Measurements from ENCODE around the gene ARHGAP15.

Gene ARHGAP15

GRCh38 chr2:143629340-143629739 is 500.1 kb downstream of the ARHGAP15 start:
- DNase-seq (ENCODE audit: low read depth): no peak

GRCh38 chr2:143632751-143633374 is 503.6 kb downstream of the ARHGAP15 start:
- no peak for DNase-seq (ENCODE audit: low read depth)

GRCh38 chr2:143633419-143633818 is 504.2 kb downstream of the ARHGAP15 start:
- no peak for DNase-seq (ENCODE audit: low read depth)

GRCh38 chr2:143635302-143635701 is 506.1 kb downstream of the ARHGAP15 start:
- no peak for DNase-seq (ENCODE audit: low read depth)

- no peak for DNase-seq (ENCODE audit: low read depth)
Observed at GRCh38 chr2:143635936-143636335, 506.7 kb downstream of the ARHGAP15 start.

GRCh38 chr2:143640826-143641225 is 511.6 kb downstream of the ARHGAP15 start:
- DNase-seq (ENCODE audit: low read depth): no peak

- no peak for DNase-seq (ENCODE audit: low read depth)
Observed at GRCh38 chr2:143645921-143646645, 516.9 kb downstream of the ARHGAP15 start.

- DNase-seq (ENCODE audit: low read depth): no peak
Observed at GRCh38 chr2:143649226-143649740, 520.1 kb downstream of the ARHGAP15 start.

- no peak for DNase-seq (ENCODE audit: low read depth)
Observed at GRCh38 chr2:143652692-143653091, 523.5 kb downstream of the ARHGAP15 start.

- DNase-seq (ENCODE audit: low read depth): no peak
Observed at GRCh38 chr2:143668234-143668633, 539.0 kb downstream of the ARHGAP15 start.

- no peak for DNase-seq (ENCODE audit: low read depth)
Observed at GRCh38 chr2:143674051-143674450, 544.8 kb downstream of the ARHGAP15 start.

- DNase-seq (ENCODE audit: low read depth): no peak
Observed at GRCh38 chr2:143675021-143675420, 545.8 kb downstream of the ARHGAP15 start.

- no peak for DNase-seq (ENCODE audit: low read depth)
Observed at GRCh38 chr2:143679617-143680016, 550.4 kb downstream of the ARHGAP15 start.

GRCh38 chr2:143680885-143681405 is 551.7 kb downstream of the ARHGAP15 start:
- no peak for DNase-seq (ENCODE audit: low read depth)

- DNase-seq (ENCODE audit: low read depth): no peak
Observed at GRCh38 chr2:143682436-143683055, 553.3 kb downstream of the ARHGAP15 start.

- no peak for DNase-seq (ENCODE audit: low read depth)
Observed at GRCh38 chr2:143683977-143684376, 554.8 kb downstream of the ARHGAP15 start.

- no peak for DNase-seq (ENCODE audit: low read depth)
Observed at GRCh38 chr2:143684551-143685320, 555.5 kb downstream of the ARHGAP15 start.

GRCh38 chr2:143685421-143686078 is 556.3 kb downstream of the ARHGAP15 start:
- DNase-seq (ENCODE audit: low read depth): no peak

GRCh38 chr2:143686585-143687164 is 557.5 kb downstream of the ARHGAP15 start:
- DNase-seq (ENCODE audit: low read depth): no peak

GRCh38 chr2:143688248-143688647 is 559.0 kb downstream of the ARHGAP15 start:
- DNase-seq (ENCODE audit: low read depth): no peak

GRCh38 chr2:143688815-143689214 is 559.6 kb downstream of the ARHGAP15 start:
- no peak for DNase-seq (ENCODE audit: low read depth)

Measured in stimulated activated CD4-positive, alpha-beta T cell treated with anti-CD3 and anti-CD28 coated beads, Interleukin-2, amount 100 ng/mL, for 4 hours (primary cell).